WTC11 (cell line): ENCODE results near the gene CORO7.
A peak's percentile ranks its signal among the peaks of the same experiment; 100 is the strongest.

ENCODE experiments used
- CBFB ChIP-seq: sonication (generic); formaldehyde crosslinking; IDR thresholded peaks from 2 replicates; pipeline ENCODE4 v1.8.1; 2022; ENCODE audit warnings: mild to moderate bottlenecking, low read depth, missing genetic modification reagents
- CTCF ChIP-seq: fragments of 200-600 bp; IDR thresholded peaks from 2 replicates; pipeline ENCODE4 v1.8.0; 2022; ENCODE audit warnings: antibody characterized with exemption
- E2F4 ChIP-seq: sonication (generic); formaldehyde crosslinking; IDR thresholded peaks from 2 replicates; pipeline ENCODE4 v1.8.1; 2022; ENCODE audit warnings: low read depth, mild to moderate bottlenecking, moderate library complexity, missing genetic modification reagents, borderline replicate concordance
- GABPB1 ChIP-seq: sonication (generic); formaldehyde crosslinking; IDR thresholded peaks from 2 replicates; pipeline ENCODE4 v1.8.1; 2023; ENCODE audit warnings: mild to moderate bottlenecking, missing genetic modification reagents
- SMAD4 ChIP-seq: sonication (generic); formaldehyde crosslinking; IDR thresholded peaks from 2 replicates; pipeline ENCODE4 v1.8.0; 2022; ENCODE audit warnings: mild to moderate bottlenecking, missing genetic modification reagents
- ZNF396 ChIP-seq: fragments of 250-450 bp; sonication (Bioruptor Pico); IDR thresholded peaks from 2 replicates; pipeline ENCODE4 v1.8.0; 2021; ENCODE audit warnings: mild to moderate bottlenecking, moderate library complexity, borderline replicate concordance
- ZNF416 ChIP-seq: fragments of 250-450 bp; sonication (Bioruptor Pico); IDR thresholded peaks from 2 replicates; pipeline ENCODE4 v1.9.0; 2021; ENCODE audit warnings: mild to moderate bottlenecking, inconsistent platforms

GRCh38 chr16:4313563-4314531 lies 102.5 kb downstream of the CORO7 start:
- TF ChIP-seq CTCF (peak; percentile 88), ZNF416 (CRISPR knock-in tag) (no peak), GABPB1 (no peak), SMAD4 (CRISPR knock-in tag) (no peak), CBFB (CRISPR knock-in tag) (no peak), ZNF396 (CRISPR knock-in tag) (no peak), E2F4 (CRISPR knock-in tag) (no peak)
